ENCODE results near the gene SAMD4B. TPM values are rescaled to one million over a fixed set of nuclear protein-coding genes. Genes with fewer than 3 reads are reported as not detected.
"Not testable (repeated sequence)": the region's sequence is repeated elsewhere in the genome, so short reads cannot be mapped to it uniquely, and the experiment has no call there.

Gene SAMD4B
- total RNA-seq, 3 donors from 2014 or later (not counting 1 experiment from before 2014, with no cell fraction given), result 67.8 to 80.8 (median 78.9) TPM

DNA sequence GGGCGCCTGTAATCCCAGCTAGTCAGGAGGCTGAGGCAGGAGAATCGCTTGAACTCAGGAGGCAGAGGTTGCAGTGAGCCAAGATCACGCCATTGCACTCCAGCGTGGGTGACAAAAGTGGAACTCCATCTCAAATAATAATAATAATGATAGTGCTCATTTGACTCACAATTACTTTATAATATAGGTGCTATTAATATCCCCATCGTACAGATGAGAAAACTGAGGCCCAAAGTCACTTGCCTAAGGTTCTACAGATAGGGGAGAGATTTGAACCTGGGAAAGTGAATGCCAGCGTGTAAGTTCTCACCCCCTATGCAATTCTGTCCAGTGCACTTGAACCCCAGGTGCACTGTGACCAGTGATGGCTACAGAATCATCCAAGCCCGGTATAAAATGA lies 12.3 kb upstream of the SAMD4B start:
- Histone ChIP-seq H3K27me3 (ENCODE audit: control insufficient read depth, insufficient read depth, low read length) (no peaks in the 10 kb centered on the region), H3K4me1 (ENCODE audit: control insufficient read depth, insufficient read depth, low read length) (peaks cover 61% of the 10 kb centered on the region), H3K9me3 (ENCODE audit: control insufficient read depth, insufficient read depth, low read length) (no peaks in the 10 kb centered on the region), H3K27ac (ENCODE audit: low read length) (no peak overlapping the region), H3K4me3 (ENCODE audit: low read length) (no peak overlapping the region), H3K36me3 (ENCODE audit: control insufficient read depth, insufficient read depth, low read length) (peaks cover 56% of the 10 kb centered on the region)
- H3K4me3 Mint-ChIP-seq, result no peak overlapping the region
- intact Hi-C loops (cut with micrococcal nuclease), result no loop called here
- WGBS (ENCODE audit: insufficient coverage), result 82% methylated on average over 4 of the region's 7 CpGs
- H3K27ac Mint-ChIP-seq, result no peak overlapping the region
- ATAC-seq (no peak), DNase-seq (no peak)
- H3K9me3 Mint-ChIP-seq, result no peaks in the 10 kb centered on the region
- TF ChIP-seq, protein P1, sequence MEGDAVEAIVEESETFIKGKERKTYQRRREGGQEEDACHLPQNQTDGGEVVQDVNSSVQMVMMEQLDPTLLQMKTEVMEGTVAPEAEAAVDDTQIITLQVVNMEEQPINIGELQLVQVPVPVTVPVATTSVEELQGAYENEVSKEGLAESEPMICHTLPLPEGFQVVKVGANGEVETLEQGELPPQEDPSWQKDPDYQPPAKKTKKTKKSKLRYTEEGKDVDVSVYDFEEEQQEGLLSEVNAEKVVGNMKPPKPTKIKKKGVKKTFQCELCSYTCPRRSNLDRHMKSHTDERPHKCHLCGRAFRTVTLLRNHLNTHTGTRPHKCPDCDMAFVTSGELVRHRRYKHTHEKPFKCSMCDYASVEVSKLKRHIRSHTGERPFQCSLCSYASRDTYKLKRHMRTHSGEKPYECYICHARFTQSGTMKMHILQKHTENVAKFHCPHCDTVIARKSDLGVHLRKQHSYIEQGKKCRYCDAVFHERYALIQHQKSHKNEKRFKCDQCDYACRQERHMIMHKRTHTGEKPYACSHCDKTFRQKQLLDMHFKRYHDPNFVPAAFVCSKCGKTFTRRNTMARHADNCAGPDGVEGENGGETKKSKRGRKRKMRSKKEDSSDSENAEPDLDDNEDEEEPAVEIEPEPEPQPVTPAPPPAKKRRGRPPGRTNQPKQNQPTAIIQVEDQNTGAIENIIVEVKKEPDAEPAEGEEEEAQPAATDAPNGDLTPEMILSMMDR (IDR thresholded peaks at IDR 0.05), result no peak
- no peaks in the 10 kb centered on the region for H3K36me3 Mint-ChIP-seq
- H3K4me1 Mint-ChIP-seq, result peaks cover 30 to 34% of the 10 kb centered on the region in 2 donors
- no peaks in the 10 kb centered on the region for H3K27me3 Mint-ChIP-seq (ENCODE audit: low read depth in 2 of 2)

DNA sequence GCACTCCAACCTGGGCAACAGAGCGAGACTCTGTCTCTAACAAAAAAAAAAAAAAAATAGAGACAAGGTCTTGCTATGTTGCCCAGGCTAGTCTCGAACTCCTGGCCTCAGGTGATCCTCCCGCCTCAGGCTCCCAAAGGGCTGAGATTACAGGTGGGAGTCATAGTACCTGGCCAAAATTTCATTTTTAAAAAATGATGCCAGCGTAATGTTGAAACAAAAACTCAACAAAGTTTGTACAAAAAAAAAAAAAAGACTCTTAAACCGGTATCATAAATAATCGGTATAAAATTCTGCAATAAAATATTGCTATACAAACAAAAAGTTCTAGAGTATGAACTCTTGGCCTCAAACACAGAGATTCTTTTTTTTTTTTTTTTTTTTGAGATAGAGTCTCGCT lies 9.9 kb upstream of the SAMD4B start:
- intact Hi-C loops (cut with micrococcal nuclease), result no loop called here
- WGBS (ENCODE audit: insufficient coverage), result 86% methylated on average over 5 of the region's 7 CpGs
- Histone ChIP-seq H3K9me3 (ENCODE audit: control insufficient read depth, insufficient read depth, low read length) (no peaks in the 10 kb centered on the region), H3K36me3 (ENCODE audit: control insufficient read depth, insufficient read depth, low read length) (peaks cover 41% of the 10 kb centered on the region), H3K27me3 (ENCODE audit: control insufficient read depth, insufficient read depth, low read length) (no peaks in the 10 kb centered on the region), H3K4me3 (ENCODE audit: low read length) (no peak overlapping the region), H3K27ac (ENCODE audit: low read length) (no peak overlapping the region), H3K4me1 (ENCODE audit: control insufficient read depth, insufficient read depth, low read length) (peaks cover 75% of the 10 kb centered on the region)
- Mint-ChIP-seq H3K4me3 (no peak overlapping the region), H3K27ac (no peak overlapping the region), H3K9me3 (no peaks in the 10 kb centered on the region), H3K4me1 (peaks cover 42 to 47% of the 10 kb centered on the region in 2 donors), H3K27me3 (ENCODE audit: low read depth in 2 of 2) (no peaks in the 10 kb centered on the region), H3K36me3 (no peaks in the 10 kb centered on the region)
- TF ChIP-seq, protein P1 (IDR thresholded peaks at IDR 0.05), result no peak
- DNase-seq (no peak), ATAC-seq (no peak)

DNA sequence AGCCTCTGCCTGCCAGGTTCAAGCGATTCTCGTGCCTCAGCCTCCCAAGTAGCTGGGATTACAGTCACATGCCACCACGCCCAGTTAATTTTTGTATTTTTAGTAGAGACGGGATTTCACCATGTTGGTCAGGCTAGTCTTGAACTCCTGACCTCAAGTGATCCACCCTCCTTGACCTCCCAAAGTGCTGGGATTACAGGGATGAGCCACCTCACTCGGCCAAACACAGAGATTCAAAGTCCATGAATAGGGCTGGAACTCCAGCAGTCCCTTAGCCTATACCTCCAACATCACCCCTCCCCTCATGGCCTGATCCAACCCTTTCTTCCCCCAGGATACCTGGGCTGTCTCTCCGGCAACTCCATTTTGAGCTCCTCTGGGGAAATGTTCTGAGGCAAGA lies 9.5 kb upstream of the SAMD4B start:
- Histone ChIP-seq H3K4me1 (ENCODE audit: control insufficient read depth, insufficient read depth, low read length) (peaks cover 73% of the 10 kb centered on the region), H3K36me3 (ENCODE audit: control insufficient read depth, insufficient read depth, low read length) (peaks cover 37% of the 10 kb centered on the region)
- Mint-ChIP-seq H3K4me1 (peaks cover 42 to 46% of the 10 kb centered on the region in 2 donors), H3K4me3 (peak overlapping the region; percentile 47), H3K27ac (peak overlapping the region; percentile 29 to 100)
- H3K4me3 ChIP-seq (ENCODE audit: low read length); H3K9me3 Mint-ChIP-seq; H3K27me3 ChIP-seq (ENCODE audit: control insufficient read depth, insufficient read depth, low read length); intact Hi-C loops (cut with micrococcal nuclease); H3K27me3 Mint-ChIP-seq (ENCODE audit: low read depth in 2 of 2); H3K9me3 ChIP-seq (ENCODE audit: control insufficient read depth, insufficient read depth, low read length); ATAC-seq; H3K27ac ChIP-seq (ENCODE audit: low read length); DNase-seq; H3K36me3 Mint-ChIP-seq: not testable (repeated sequence)
- 89% methylated on average over 6 of the region's 6 CpGs for WGBS (ENCODE audit: insufficient coverage)

DNA sequence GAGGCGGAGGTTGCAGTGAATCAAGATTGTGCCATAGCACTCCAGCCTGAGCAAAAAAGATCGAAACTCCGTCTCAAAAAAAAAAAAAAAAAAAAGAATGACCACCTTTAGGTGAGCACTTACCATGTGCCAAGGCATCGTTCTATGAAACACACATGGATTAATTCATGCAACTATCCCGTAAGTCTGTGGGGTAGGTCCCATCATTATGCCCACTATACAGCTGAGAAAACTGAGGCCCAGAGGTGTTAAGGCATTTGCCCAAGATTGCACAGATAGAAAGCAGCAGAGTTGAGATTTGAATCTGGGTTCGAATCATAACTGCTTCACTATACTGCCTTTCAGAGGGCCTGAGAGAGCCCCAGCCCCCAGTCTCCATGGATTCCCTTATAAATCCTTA lies 8.7 kb upstream of the SAMD4B start:
- no peaks in the 10 kb centered on the region for H3K27me3 ChIP-seq (ENCODE audit: control insufficient read depth, insufficient read depth, low read length)
- H3K4me1 Mint-ChIP-seq, result peaks cover 37 to 47% of the 10 kb centered on the region in 2 donors
- H3K36me3 ChIP-seq (ENCODE audit: control insufficient read depth, insufficient read depth, low read length), result peaks cover 31% of the 10 kb centered on the region
- H3K9me3 Mint-ChIP-seq, result no peaks in the 10 kb centered on the region
- no peak overlapping the region for H3K27ac ChIP-seq (ENCODE audit: low read length)
- DNase-seq, result no peak
- no peaks in the 10 kb centered on the region for H3K9me3 ChIP-seq (ENCODE audit: control insufficient read depth, insufficient read depth, low read length)
- no peaks in the 10 kb centered on the region for H3K27me3 Mint-ChIP-seq (ENCODE audit: low read depth in 2 of 2)
- peak overlapping the region; percentile 29 to 100 for H3K27ac Mint-ChIP-seq
- peak overlapping the region; percentile 47 for H3K4me3 Mint-ChIP-seq
- intact Hi-C loops (cut with micrococcal nuclease), result no loop called here
- H3K4me3 ChIP-seq (ENCODE audit: low read length), result no peak overlapping the region
- no peak for ATAC-seq
- peaks cover 65% of the 10 kb centered on the region for H3K4me1 ChIP-seq (ENCODE audit: control insufficient read depth, insufficient read depth, low read length)
- TF ChIP-seq, protein P1 (IDR thresholded peaks at IDR 0.05), result no peak
- 97% methylated on average over 6 of the region's 6 CpGs for WGBS (ENCODE audit: insufficient coverage)
- no peaks in the 10 kb centered on the region for H3K36me3 Mint-ChIP-seq
